CD4-positive, CD25-positive, alpha-beta regulatory T cell (primary cell): ENCODE data around the gene FNDC3A. TPM values are rescaled to one million over a fixed set of nuclear protein-coding genes. Genes with fewer than 3 reads are reported as not detected.
"Not testable (repeated sequence)": the region's sequence is repeated elsewhere in the genome, so short reads cannot be mapped to it uniquely, and the experiment has no call there.

Source experiments
- ATAC-seq, 2 donors: fragments of 150-1000 bp; cut with Tn5 transposase; one replicate each; pipeline ENCODE4 v1.10.0; 2021; ENCODE audit warnings: low read depth in 2 of 2, moderate number of reproducible peaks in 2 of 2, moderate library complexity in 1 of 2
- DNase-seq, 3 donors: peaks; one replicate each; pipeline versions ENCODE4 v3.0.0 to v3.0.0-alpha.2; 2012 to 2022; ENCODE audit warnings: mixed read lengths in 1 of 3
- H3K27ac ChIP-seq: one replicate; pipeline ENCODE4 v1.7.0; 2013; ENCODE audit warnings: mild to moderate bottlenecking, low read length; ENCODE audit not compliant: insufficient read depth, poor library complexity, severe bottlenecking
- H3K27me3 ChIP-seq: one replicate; pipeline ENCODE4 v1.7.0; 2013; ENCODE audit warnings: low read length; ENCODE audit not compliant: control insufficient read depth, insufficient read depth
- H3K36me3 ChIP-seq: one replicate; pipeline ENCODE4 v1.7.0; 2013; ENCODE audit warnings: mild to moderate bottlenecking, low read length, moderate library complexity; ENCODE audit not compliant: control insufficient read depth, insufficient read depth
- H3K4me1 ChIP-seq: 2 replicates; pipeline ENCODE4 v1.7.0; 2013; ENCODE audit warnings: mild to moderate bottlenecking, low read length; ENCODE audit not compliant: insufficient read depth, control insufficient read depth, poor library complexity, severe bottlenecking
- H3K4me3 ChIP-seq: one replicate; pipeline ENCODE4 v1.7.0; 2013; ENCODE audit warnings: low read depth, mild to moderate bottlenecking, low read length, moderate library complexity
- H3K9me3 ChIP-seq, 2 experiments: 1 replicate in 1 of 2; 2 replicates in 1 of 2; pipeline ENCODE4 v1.7.0; 2013; ENCODE audit warnings: low read length in 2 of 2, mild to moderate bottlenecking in 1 of 2, moderate library complexity in 1 of 2; ENCODE audit not compliant: control insufficient read depth in 2 of 2
- H3K27ac Mint-ChIP-seq, 3 donors: one replicate each; pipeline ENCODE4 v1.8.0; 2020 to 2022; ENCODE audit warnings: mild to moderate bottlenecking in 3 of 3, mixed read lengths in 3 of 3, moderate library complexity in 2 of 3
- H3K27me3 Mint-ChIP-seq: one replicate; pipeline ENCODE4 v1.8.0; 2022; ENCODE audit warnings: mild to moderate bottlenecking, mixed read lengths
- H3K36me3 Mint-ChIP-seq: one replicate; pipeline ENCODE4 v1.8.0; 2020; ENCODE audit warnings: mixed read lengths
- H3K4me1 Mint-ChIP-seq, 4 donors: one replicate each; pipeline ENCODE4 v1.8.0; 2020 to 2022; ENCODE audit warnings: mixed read lengths in 4 of 4, mild to moderate bottlenecking in 1 of 4
- H3K4me3 Mint-ChIP-seq, 4 donors: one replicate each; pipeline ENCODE4 v1.8.0; 2020 to 2022; ENCODE audit warnings: mild to moderate bottlenecking in 4 of 4, mixed read lengths in 4 of 4, moderate library complexity in 3 of 4
- H3K9me3 Mint-ChIP-seq, 7 donors: one replicate each; pipeline ENCODE4 v1.8.0; 2020 to 2022; ENCODE audit warnings: mixed read lengths in 7 of 7, mild to moderate bottlenecking in 3 of 7, moderate library complexity in 2 of 7
- polyA plus RNA-seq, 4 donors: library from polyadenylated mRNA; unstranded; fragments of 300-500 nt; fragmentation: Illumina TruSeq; gene quantifications; one replicate each; pipeline ENCODE4 v1.2.3, GENCODE V29; 2021
- total RNA-seq: library from RNA; stranded (reverse); gene quantifications from one replicate; pipeline ENCODE4 v1.2.3, GENCODE V29; 2022

The FNDC3A gene
- total and polyA plus RNA-seq, 5 donors from 2014 or later: 9.7 to 41.1 (median 10.6) TPM

- no peak for ATAC-seq
- Histone ChIP-seq H3K9me3 (no peaks in the 10 kb centered on the region), H3K4me1 (peaks cover 7% of the 10 kb centered on the region), H3K27me3 (no peaks in the 10 kb centered on the region), H3K27ac (no peak overlapping the region), H3K36me3 (peaks cover 3% of the 10 kb centered on the region), H3K4me3 (peak overlapping the region; percentile 8)
- Mint-ChIP-seq H3K27ac (peak overlapping the region; percentile 9 to 90 (median 39)), H3K4me3 (peak overlapping the region in 1 of 4 donors; percentile 29), H3K4me1 (peaks cover 19 to 53% (median 34%) of the 10 kb centered on the region in 4 donors), H3K36me3 (peaks cover 9% of the 10 kb centered on the region), H3K9me3 (peaks cover 0 to 4% (median 0%) of the 10 kb centered on the region in 7 donors), H3K27me3 (no peaks in the 10 kb centered on the region)
- DNase-seq: no peak
Measured at GRCh38 chr13:49125964-49126524, 150.3 kb downstream of the FNDC3A start.

- Histone ChIP-seq H3K4me1 (no peaks in the 10 kb centered on the region), H3K36me3 (peaks cover 51% of the 10 kb centered on the region), H3K4me3 (no peak overlapping the region), H3K27ac (no peak overlapping the region), H3K27me3 (no peaks in the 10 kb centered on the region), H3K9me3 (no peaks in the 10 kb centered on the region)
- Mint-ChIP-seq H3K9me3 (no peaks in the 10 kb centered on the region), H3K4me3 (no peak overlapping the region), H3K4me1 (peaks cover 10 to 26% (median 16%) of the 10 kb centered on the region in 4 donors), H3K27me3 (no peaks in the 10 kb centered on the region), H3K27ac (peak overlapping the region in 2 of 3 donors; percentile 5 to 16), H3K36me3 (peaks cover 46% of the 10 kb centered on the region)
- ATAC-seq (no peak), DNase-seq (no peak)
Measured at GRCh38 chr13:49132479-49133002, 156.8 kb downstream of the FNDC3A start.

DNA sequence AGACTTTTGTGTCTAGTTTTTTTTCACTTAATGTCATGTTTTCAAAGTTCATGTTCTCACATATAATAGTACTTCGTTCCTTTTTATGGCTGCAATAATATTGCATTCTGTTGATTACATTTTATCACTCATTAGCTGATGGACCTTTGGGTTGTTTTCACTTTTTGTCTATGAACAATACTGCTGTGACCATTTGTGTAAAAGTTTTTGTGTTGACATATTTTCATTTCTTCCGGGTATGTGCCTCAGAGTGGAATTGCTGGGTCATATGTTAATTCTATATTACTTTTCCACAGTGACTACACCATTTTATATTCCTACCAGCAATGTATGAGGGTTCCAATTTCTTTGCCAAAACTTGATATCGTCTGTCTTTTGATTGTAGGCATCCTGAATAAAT lies 158.6 kb downstream of the FNDC3A start:
- no peak overlapping the region for H3K4me3 Mint-ChIP-seq
- H3K4me3 ChIP-seq: no peak overlapping the region
- H3K27ac Mint-ChIP-seq: no peak overlapping the region
- no peak overlapping the region for H3K27ac ChIP-seq
- DNase-seq (no peak), ATAC-seq (no peak)
- H3K27me3 Mint-ChIP-seq: no peaks in the 10 kb centered on the region
- H3K27me3 ChIP-seq: no peaks in the 10 kb centered on the region
- H3K9me3 ChIP-seq: no peaks in the 10 kb centered on the region
- peaks cover 50% of the 10 kb centered on the region for H3K36me3 Mint-ChIP-seq
- H3K4me1 Mint-ChIP-seq: peaks cover 12 to 30% (median 19%) of the 10 kb centered on the region in 4 donors
- no peaks in the 10 kb centered on the region for H3K9me3 Mint-ChIP-seq
- H3K4me1 ChIP-seq: no peaks in the 10 kb centered on the region
- peaks cover 61% of the 10 kb centered on the region for H3K36me3 ChIP-seq

GRCh38 chr13:49137138-49137643 lies 161.5 kb downstream of the FNDC3A start:
- H3K9me3 Mint-ChIP-seq, H3K27me3 Mint-ChIP-seq, H3K9me3 ChIP-seq, H3K4me3 ChIP-seq, H3K27ac ChIP-seq, H3K27ac Mint-ChIP-seq, DNase-seq, H3K4me1 ChIP-seq, H3K27me3 ChIP-seq, ATAC-seq, H3K4me3 Mint-ChIP-seq: not testable (repeated sequence)
- Mint-ChIP-seq H3K36me3 (peaks cover 51% of the 10 kb centered on the region), H3K4me1 (peaks cover 21 to 42% (median 27%) of the 10 kb centered on the region in 4 donors)
- peaks cover 55% of the 10 kb centered on the region for H3K36me3 ChIP-seq

- peak; percentile 34 to 65 for ATAC-seq
- H3K27ac ChIP-seq: no peak overlapping the region
- H3K36me3 ChIP-seq: peaks cover 37% of the 10 kb centered on the region
Measured at GRCh38 chr13:49140910-49141611, 165.3 kb downstream of the FNDC3A start.

GRCh38 chr13:49146950-49147355 lies 171.2 kb downstream of the FNDC3A start:
- Mint-ChIP-seq H3K27me3 (no peaks in the 10 kb centered on the region), H3K36me3 (peaks cover 65% of the 10 kb centered on the region), H3K9me3 (peaks cover 3 to 23% (median 9%) of the 10 kb centered on the region in 7 donors), H3K4me3 (peak overlapping the region; percentile 78 to 97 (median 89)), H3K4me1 (peaks cover 38 to 68% (median 48%) of the 10 kb centered on the region in 4 donors), H3K27ac (peak overlapping the region; percentile 90 to 97 (median 94))
- H3K36me3 ChIP-seq: peaks cover 36% of the 10 kb centered on the region
- H3K9me3 ChIP-seq: peaks cover 0 to 10% of the 10 kb centered on the region in 2 experiments
- no peaks in the 10 kb centered on the region for H3K27me3 ChIP-seq
- H3K27ac ChIP-seq: peak overlapping the region; percentile 86
- H3K4me1 ChIP-seq: peaks cover 11% of the 10 kb centered on the region
- DNase-seq (peak in 2 of 3 donors; percentile 47 to 70), ATAC-seq (peak; percentile 70 to 80)
- H3K4me3 ChIP-seq: peak overlapping the region; percentile 94

More at GRCh38 chr13:49140910-49141611, 165.3 kb downstream of the FNDC3A start:
- Mint-ChIP-seq H3K4me1 (peaks cover 16 to 41% (median 33%) of the 10 kb centered on the region in 4 donors), H3K4me3 (no peak overlapping the region), H3K27me3 (no peaks in the 10 kb centered on the region), H3K27ac (peak overlapping the region; percentile 21 to 74 (median 58)), H3K36me3 (peaks cover 42% of the 10 kb centered on the region), H3K9me3 (no peaks in the 10 kb centered on the region)
- DNase-seq: peak in 1 of 3 donors; percentile 52
- no peak overlapping the region for H3K4me3 ChIP-seq
- H3K27me3 ChIP-seq: no peaks in the 10 kb centered on the region
- no peaks in the 10 kb centered on the region for H3K9me3 ChIP-seq
- peaks cover 2% of the 10 kb centered on the region for H3K4me1 ChIP-seq

DNA sequence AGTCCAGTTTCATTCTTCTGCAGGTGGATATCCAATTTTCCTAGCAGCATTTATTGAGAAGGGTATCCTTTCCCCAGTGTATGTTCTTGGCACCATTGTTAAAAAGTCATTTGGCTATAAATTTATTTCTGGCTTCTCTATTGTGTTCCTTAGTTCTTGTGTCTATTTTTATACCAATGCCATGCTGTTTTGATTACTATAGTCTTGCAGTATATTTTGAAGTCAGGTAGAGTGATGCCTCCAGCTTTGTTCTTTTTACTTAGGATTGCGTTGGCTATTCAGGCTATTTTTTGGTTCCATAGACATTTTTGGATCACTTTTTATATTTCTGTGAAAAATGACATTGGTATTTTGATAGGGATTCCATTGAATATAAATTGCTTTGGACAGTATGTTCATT lies 172.7 kb downstream of the FNDC3A start:
- H3K9me3 Mint-ChIP-seq: peaks cover 5 to 26% (median 11%) of the 10 kb centered on the region in 7 donors
- Histone ChIP-seq H3K36me3 (peaks cover 32% of the 10 kb centered on the region), H3K4me1 (peaks cover 11% of the 10 kb centered on the region), H3K27ac (no peak overlapping the region), H3K27me3 (no peaks in the 10 kb centered on the region), H3K4me3 (no peak overlapping the region), H3K9me3 (peaks cover 0 to 11% of the 10 kb centered on the region in 2 experiments)
- no peaks in the 10 kb centered on the region for H3K27me3 Mint-ChIP-seq
- ATAC-seq (no peak), DNase-seq (no peak)
- peak overlapping the region in 2 of 3 donors; percentile 16 to 94 for H3K27ac Mint-ChIP-seq
- H3K36me3 Mint-ChIP-seq: peaks cover 60% of the 10 kb centered on the region
- peak overlapping the region; percentile 6 to 92 (median 45) for H3K4me3 Mint-ChIP-seq
- peaks cover 31 to 67% (median 43%) of the 10 kb centered on the region in 4 donors for H3K4me1 Mint-ChIP-seq
